Renal cortex interstitium (tissue), 11 donors: ENCODE data around the gene KCNG4. TPM values are rescaled to one million over a fixed set of nuclear protein-coding genes. Genes with fewer than 3 reads are reported as not detected.

Experiments
- DNase-seq, 11 donors: peaks; one replicate each; pipeline ENCODE4 v3.0.0-alpha.2; 2013; ENCODE audit warnings: low read depth in 9 of 11, low spot score in 4 of 11; ENCODE audit errors: extremely low read depth in 1 of 11
- polyA plus RNA-seq, 3 donors: library from polyadenylated mRNA; unstranded; fragments of 120-200 nt; gene quantifications; one replicate each; pipeline ENCODE4 v1.2.1, GENCODE V29; 2013; ENCODE audit not compliant: insufficient read length in 3 of 3

The KCNG4 gene
- polyA plus RNA-seq, 3 donors, result 0.04 to 0.05 TPM; not detected in 1

DNA sequence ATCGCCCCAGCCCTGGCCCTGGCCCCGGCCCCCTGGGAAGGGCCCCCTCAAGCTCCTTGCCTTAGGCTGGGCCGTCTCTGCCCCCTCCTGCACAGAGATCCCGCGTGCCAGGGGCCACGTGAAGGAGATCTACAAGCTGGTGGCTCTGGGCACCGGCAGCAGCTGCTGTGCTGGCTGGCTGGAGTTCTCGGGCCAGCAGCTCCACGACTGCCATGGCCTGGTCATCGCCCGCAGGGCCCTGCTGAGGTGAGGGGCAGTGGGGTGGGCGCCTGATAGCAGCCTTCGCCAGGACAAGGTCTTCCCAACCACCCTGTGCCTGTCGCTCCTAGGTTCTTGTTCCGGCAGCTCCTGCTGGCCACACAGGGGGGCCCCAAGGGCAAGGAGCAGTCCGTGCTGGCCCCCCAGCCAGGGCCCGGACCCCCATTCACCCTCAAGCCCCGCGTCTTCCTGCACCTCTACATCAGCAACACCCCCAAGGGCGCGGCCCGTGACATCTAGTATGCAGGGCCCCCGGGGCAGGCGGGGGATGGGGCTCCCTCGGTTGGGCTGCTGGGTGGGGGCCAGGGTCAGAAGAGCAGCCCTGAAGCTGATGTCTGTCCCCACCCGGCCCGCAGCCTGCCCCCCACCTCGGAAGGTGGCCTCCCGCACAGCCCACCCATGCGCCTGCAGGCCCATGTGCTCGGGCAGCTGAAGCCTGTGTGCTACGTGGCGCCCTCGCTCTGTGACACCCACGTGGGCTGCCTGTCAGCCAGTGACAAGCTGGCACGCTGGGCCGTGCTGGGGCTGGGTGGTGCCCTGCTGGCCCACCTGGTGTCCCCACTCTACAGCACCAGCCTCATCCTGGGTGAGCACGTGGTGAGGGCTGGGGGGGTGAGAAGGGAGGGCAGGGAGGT lies 44.4 kb downstream of the KCNG4 start:
- DNase-seq, result no peak

GRCh38 chr16:84194470-84195200 lies 45.2 kb downstream of the KCNG4 start:
- DNase-seq, result peak in 1 of 11 donors; percentile 26

GRCh38 chr16:84194018-84194417 lies 45.8 kb downstream of the KCNG4 start:
- DNase-seq, result no peak

GRCh38 chr16:84193480-84193879 lies 46.3 kb downstream of the KCNG4 start:
- no peak for DNase-seq

GRCh38 chr16:84191466-84191865 lies 48.3 kb downstream of the KCNG4 start:
- no peak for DNase-seq

GRCh38 chr16:84190731-84191388 lies 49.0 kb downstream of the KCNG4 start, which contains the start of gene ADAD2:
TSS of gene ADAD2 (plus strand) at chr16:84191157. CDS start at chr16:84191231, 74 bp downstream.
- DNase-seq, result no peak

- peak; percentile 86 to 97 (median 90) for DNase-seq
Measured at GRCh38 chr16:84186685-84187437, 53.0 kb downstream of the KCNG4 start, which contains the start of gene TAF1C. TSS of gene TAF1C (minus strand) at chr16:84187057. CDS start at chr16:84184988, 2,069 bp downstream.

- DNase-seq, result no peak
Measured at GRCh38 chr16:84184775-84185174, 55.0 kb downstream of the KCNG4 start.

- no peak for DNase-seq
Measured at GRCh38 chr16:84183911-84184591, 55.8 kb downstream of the KCNG4 start.

DNA sequence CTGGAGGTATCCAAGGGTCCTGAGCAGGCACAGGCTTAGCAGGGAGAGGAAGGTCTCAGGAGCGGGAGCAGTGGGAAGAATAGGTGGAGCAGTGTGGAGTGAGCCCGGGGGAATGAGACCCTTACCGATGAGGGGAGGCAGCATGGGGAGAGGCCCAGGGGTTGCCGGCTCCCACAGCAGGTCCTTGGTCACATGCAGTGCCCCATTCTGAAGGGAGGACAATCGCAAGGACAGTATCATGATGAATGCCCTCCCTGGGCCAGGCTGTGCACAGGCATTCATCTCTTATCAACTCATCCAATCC lies 56.3 kb downstream of the KCNG4 start:
- no peak for DNase-seq

- no peak for DNase-seq
Measured at GRCh38 chr16:84182680-84183571, 56.9 kb downstream of the KCNG4 start.

DNA sequence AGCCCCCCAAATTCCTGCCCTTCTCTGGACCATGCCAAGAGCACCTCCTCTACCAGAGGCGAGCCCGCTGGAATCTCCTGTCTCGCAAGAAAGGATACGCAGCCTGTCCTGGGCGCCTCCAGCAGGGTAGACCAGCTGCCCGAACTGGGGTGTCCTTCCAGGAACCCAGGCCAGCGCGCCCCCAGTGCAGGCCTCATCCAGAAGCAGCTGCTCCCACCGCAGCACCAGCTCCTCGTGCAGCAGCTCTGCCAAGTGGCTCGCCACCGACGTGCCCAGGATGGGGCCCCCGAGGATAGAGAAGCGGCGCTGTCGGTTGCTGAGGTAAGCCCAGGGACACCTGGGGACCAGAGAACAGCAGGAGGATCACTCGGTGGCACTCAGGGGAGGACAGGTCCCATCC lies 57.7 kb downstream of the KCNG4 start:
- DNase-seq, result no peak

DNA sequence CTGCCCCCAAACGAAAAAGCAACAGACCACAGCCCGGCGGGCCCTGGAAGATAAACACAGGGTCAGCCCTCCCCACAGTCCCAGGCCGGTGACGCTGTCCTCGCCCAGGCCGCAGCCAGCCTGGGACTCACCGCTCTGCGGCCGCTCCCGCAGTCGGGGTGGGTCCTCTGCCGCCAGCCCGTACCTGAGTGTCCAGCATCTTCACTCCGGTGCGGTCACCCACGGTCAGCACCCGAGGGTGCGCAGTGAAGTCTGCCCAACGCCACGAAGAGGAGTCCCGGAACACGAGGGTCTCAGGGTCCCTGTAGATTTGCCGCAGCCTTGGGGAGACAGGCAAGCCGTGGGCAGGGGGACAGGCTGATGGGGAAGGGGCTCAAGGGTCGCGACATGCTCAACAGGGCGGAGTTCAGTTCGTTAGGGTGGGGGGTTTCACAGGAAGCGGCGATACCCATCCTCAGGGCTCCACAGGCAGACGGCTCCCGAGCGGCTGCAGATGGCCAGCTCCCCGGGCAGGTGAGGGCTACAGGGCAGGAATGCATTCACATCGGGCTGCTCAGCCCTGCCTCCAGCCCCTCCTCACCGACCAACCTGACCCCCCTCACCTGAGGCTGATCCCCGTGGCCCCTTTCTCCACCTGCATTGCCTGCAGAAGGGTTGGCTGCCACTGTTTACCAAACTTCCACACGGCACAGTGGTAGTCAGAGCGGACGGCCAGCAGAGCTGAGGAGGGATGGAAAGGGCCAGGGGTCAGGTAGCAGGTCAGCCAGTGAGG lies 58.5 kb downstream of the KCNG4 start:
- no peak for DNase-seq

DNA sequence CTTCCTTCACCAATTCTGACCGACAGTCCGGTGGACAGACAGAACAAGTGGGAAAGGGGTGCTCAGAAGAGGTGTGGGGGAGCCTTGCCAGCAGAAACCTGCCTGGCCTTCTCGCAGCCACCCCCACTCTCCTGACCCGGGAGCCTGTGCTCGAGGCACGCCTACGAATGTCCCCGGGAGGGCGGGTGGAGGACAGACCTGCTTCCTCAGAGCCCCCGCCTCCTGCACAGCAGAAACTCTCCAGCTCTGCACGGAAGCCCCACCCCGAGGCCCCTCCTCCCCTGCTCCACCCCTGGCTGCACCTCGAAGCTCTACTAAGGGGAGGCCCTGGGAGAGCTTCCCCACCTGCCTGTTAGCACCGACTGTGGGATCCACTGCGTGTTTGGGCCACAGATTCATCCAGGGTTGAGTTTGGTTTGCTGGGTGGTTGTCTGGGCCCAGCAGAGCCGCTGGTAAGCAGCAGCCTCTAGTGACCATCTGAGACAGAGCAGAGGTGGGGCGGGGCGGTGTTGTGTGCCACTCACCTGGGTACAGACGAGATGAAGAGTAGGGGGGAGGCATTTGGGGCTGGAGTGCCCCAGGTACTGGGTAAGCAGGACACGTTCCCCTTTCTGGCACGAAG lies 59.2 kb downstream of the KCNG4 start:
- no peak for DNase-seq

- no peak for DNase-seq
Measured at GRCh38 chr16:84179612-84180320, 60.0 kb downstream of the KCNG4 start.
